HG02885 (cell line): ENCODE measurements around the gene NCAPD3.

ENCODE experiments used
- ATAC-seq: cut with Tn5 transposase; IDR thresholded peaks from one replicate; pipeline ENCODE4 v1.9.1; 2021; ENCODE audit warnings: mild to moderate bottlenecking; ENCODE audit not compliant: unreplicated experiment, poor library complexity

The NCAPD3 gene

GRCh38 chr11:134164490-134165370 is 59.0 kb downstream of the NCAPD3 start:
- no peak for ATAC-seq

- no peak for ATAC-seq
Measured at GRCh38 chr11:134159652-134160051, 64.1 kb downstream of the NCAPD3 start.

- no peak for ATAC-seq
Measured at GRCh38 chr11:134158023-134158422, 65.7 kb downstream of the NCAPD3 start.

DNA sequence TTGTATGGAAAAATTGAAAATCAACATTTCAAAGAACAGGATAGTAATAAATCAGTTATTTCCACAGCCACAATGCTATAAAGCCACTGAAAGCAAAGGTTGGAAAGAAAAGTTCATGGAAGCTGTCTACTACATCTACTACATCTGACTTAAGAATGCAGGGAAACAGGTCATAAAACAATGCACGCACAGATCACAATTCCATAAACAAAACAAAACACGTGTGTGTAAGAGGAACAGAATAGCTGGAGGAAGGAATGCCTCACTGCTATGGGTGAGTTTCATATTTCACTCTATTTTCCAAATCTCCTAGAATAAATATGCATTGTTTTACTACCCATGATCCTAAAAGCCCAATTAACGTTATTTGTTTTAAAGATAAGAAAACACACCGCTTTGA is 66.3 kb downstream of the NCAPD3 start:
- ATAC-seq = no peak

GRCh38 chr11:134155946-134156865 is 67.6 kb downstream of the NCAPD3 start:
- ATAC-seq = no peak

DNA sequence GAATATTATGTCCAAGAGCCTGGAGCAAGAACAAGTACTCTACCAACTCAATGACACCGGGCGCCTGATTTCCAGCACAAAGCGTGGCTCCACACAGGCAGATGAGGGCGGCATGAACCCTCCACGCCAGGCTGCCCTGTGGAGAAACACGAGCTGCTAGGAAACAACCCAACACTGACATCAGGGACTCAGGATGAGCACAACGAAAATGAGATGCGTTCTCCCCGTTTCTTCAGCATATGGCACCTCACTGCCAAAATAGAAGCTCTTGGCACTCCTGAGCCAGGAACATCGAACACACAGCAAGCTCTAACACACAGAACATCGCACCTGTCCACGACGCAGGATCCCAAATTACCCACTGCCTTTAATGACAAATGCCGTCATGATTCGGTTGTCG is 68.3 kb downstream of the NCAPD3 start:
- ATAC-seq = no peak

GRCh38 chr11:134154441-134154840 is 69.3 kb downstream of the NCAPD3 start:
- no peak for ATAC-seq

DNA sequence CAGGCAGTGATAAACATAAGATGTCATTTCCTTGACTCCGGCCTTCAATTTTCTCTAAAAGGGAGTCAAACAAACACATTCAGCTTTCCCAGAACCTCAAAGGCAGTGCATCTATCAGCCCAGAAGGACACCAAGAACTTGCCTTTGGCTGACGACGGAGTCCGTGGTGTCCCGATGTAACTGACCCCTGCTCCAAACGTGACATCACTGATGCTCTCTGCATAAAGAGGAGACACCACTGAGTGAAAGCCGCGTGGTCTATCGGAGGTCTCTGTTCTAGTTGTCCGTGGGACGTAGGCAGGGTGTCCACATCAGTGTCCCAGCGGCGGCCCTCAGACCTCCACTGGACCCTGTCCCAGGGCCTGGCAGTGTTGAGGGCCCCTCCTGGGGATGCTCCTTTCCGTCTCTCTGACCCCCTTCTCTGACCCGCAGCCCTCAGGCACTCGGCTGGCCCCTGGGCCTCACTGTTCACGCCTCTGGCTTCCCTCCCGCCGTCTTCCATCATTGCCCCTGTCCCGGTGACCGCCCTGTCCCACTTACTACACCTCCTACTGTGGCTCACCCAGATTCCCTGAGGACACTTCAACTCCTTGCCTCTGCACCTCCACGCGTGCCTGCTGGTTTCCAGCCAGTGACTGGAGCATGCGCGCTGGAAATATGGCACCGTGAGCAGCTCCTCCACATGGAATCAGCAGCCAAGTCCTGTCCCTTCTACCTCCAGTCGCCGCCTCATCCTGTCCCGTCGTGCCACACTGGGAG is 70.4 kb downstream of the NCAPD3 start:
- no peak for ATAC-seq

GRCh38 chr11:134152696-134153095 is 71.1 kb downstream of the NCAPD3 start:
- no peak for ATAC-seq

DNA sequence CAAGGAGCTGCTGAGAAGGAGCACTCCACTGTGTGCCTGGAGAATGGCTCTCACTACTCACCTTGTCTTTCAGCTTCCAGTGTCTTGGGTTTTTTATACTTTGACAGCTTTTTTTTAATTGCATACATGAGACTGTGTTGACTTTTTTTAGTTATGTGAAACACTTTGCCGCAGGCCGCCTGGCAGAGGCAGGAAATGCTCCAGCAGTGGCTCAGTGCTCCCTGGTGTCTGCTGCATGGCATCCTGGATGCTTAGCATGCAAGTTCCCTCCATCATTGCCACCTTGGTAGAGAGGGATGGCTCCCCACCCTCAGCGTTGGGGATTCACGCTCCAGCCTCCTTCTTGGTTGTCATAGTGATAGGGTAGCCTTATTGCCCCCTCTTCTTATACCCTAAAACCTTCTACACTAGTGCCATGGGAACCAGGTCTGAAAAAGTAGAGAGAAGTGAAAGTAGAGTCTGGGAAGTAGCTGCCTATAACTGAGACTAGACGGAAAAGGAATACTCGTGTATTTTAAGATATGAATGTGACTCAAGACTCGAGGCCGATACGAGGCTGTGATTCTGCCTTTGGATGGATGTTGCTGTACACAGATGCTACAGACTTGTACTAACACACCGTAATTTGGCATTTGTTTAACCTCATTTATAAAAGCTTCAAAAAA is 72.6 kb downstream of the NCAPD3 start:
- ATAC-seq = no peak

GRCh38 chr11:134150195-134150903 is 73.4 kb downstream of the NCAPD3 start:
- ATAC-seq = no peak

DNA sequence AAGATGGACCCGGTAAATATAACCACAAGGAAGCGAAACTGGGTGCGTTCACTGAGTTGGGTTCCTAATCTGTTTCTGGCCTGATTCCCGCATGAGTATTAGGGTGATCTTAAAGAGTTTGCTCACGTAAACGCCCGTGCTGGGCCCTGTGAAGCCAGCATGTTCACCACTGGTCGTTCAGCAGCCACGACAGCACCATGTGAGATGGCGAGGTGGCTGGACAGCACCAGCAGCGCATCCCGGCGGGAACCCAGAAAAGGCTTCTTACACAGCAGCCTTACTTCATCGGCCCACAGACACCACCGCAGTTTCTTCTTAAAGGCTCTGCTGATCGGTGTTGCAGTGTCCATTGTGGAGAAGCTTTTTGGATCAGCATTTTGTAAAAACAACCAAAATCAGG is 74.4 kb downstream of the NCAPD3 start:
- no peak for ATAC-seq

- ATAC-seq = no peak
Measured at GRCh38 chr11:134146598-134146997, 77.2 kb downstream of the NCAPD3 start.

- ATAC-seq = no peak
Measured at GRCh38 chr11:134145715-134146114, 78.1 kb downstream of the NCAPD3 start.

DNA sequence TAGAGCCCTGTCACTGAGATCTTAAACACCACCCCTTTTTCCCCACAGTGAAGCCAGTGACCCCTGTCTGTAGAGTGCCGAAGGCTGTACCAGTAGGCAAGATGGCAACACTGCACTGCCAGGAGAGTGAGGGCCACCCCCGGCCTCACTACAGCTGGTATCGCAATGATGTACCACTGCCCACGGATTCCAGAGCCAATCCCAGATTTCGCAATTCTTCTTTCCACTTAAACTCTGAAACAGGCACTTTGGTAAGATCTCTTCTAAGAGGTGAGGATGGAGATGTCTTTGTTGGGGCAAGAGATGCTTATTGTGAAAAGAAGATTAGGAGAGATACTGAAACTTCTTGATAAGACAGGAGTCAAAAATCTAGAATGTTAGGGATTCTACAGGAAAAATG is 79.0 kb downstream of the NCAPD3 start:
- no peak for ATAC-seq

- ATAC-seq = no peak
Measured at GRCh38 chr11:134143801-134144200, 80.0 kb downstream of the NCAPD3 start.

DNA sequence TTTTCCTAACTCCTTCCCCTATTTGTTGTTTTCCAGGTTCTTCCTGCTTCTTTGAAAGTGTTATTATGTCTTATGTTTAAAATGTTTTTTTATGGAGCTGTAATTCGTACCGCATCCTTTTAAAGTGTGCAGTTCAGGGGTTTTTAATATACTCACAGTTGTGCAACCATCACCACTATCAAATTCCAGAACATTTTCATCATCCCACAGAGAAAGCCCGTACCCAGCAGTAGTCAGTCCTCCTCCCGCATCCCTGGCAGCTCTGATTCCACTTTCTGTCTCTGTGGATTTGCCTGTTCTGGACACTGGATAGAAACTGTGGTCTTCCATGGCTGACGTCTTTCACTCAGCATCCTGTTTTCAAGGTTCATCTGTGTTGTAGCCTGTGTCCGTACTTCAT is 81.2 kb downstream of the NCAPD3 start:
- no peak for ATAC-seq

DNA sequence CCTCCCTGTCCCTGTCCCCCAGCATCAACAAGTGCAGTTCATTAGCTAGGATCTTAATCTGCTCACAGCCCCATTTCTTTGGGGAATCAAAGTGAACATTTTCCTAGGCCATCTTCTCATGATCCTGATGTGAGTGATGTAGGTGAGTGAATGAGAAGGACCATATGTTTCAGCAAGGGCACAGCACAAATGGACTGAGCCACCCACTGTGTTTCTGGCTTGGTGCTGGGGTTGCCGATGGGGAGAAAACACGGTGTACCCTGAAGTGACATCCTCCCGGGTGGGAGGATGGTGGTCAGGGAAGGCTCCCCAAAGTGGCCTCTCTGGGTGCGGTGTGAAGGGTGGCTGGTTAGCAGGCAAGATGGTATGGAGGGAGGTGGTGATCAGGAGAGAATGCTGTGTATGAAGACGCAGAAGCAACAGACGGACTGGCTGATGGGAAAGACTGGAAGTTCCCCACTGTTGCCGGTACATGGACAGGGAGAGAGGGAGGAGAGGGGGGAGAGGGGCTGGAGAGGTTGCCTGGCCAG is 82.7 kb downstream of the NCAPD3 start:
- ATAC-seq = no peak

DNA sequence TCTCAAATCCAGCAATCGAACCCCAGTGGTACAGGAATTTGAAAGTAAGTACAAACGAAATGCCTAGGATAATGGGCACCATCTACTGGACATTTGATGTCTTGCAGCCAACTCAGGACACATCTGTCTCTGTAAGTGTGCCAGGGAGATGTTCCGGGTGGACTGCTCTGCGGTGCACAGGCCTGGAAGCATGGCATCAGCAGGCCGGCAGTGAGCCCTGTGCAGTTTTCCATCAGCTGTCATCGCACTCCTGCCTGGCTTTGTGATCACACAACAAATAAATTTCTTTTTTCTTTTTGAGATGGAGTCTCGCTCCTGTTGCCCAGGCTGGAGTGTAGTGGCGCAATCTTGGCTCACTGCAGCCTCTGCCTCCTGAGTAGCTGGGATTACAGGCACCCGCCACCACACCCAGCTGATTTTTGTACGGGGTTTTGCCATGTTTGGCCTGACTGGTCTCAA is 83.9 kb downstream of the NCAPD3 start:
- ATAC-seq = peak; percentile 44
